ENCODE measurements around the gene TNNT3. TPM values are rescaled to one million over a fixed set of nuclear protein-coding genes. Genes with fewer than 3 reads are reported as not detected.

The TNNT3 gene
- total and polyA plus RNA-seq, 3 donors from 2014 or later = 8.1 to 16.1 (median 13.1) TPM

DNA sequence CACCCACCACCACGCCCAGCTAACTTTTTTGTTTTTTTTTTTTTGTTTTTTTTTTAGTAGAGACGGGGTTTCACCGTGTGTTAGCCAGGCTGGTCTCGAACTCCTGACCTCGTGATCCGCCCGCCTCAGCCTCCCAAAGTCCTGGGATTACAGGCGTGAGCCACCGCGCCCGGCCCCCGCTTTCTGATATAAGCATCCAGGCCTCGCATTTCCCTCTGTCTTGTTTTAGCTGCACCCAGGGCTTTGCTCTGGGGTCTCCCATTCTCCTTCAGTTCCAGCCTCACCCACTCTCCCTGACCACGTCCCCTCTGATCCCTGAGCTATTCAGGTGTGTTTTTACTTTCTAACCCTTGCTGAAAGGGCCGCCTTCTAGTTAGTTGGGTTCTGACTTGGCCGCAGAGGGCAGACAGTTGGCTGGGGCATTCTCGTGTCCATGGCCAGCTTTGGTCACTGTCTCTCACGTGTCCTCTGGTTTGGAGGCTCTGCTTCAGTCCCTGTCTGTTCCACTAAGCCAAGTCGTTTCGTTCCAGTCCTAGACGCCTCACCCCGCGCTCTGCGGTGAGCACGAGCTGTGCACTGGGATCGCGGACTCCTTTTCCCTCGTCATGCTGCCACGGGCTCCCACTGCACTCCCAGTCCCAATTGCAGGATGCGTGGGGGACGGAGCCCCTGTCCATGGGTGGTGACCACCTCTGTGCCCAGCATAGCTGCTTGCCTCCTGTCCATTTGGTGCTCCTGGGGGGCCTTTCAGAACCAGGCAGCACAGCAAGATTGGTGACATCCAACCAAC, 6.0 kb upstream of the TNNT3 start:
- Histone ChIP-seq H3K36me3 (ENCODE audit: low read depth, missing control alignments) (no peaks in the 10 kb centered on the region), H3K27me3 (no peaks in the 10 kb centered on the region), H3K4me3 (no peak overlapping the region), H3K9me3 (no peaks in the 10 kb centered on the region), H3K4me1 (peaks cover 9% of the 10 kb centered on the region), H3K27ac (no peak overlapping the region)
- intact Hi-C loops (cut with DNase I; ENCODE audit: low total_unique reads) = no loop called here
- TF ChIP-seq POLR2A (IDR thresholded peaks at IDR 0.05) = no peak
- TF ChIP-seq, protein P1, sequence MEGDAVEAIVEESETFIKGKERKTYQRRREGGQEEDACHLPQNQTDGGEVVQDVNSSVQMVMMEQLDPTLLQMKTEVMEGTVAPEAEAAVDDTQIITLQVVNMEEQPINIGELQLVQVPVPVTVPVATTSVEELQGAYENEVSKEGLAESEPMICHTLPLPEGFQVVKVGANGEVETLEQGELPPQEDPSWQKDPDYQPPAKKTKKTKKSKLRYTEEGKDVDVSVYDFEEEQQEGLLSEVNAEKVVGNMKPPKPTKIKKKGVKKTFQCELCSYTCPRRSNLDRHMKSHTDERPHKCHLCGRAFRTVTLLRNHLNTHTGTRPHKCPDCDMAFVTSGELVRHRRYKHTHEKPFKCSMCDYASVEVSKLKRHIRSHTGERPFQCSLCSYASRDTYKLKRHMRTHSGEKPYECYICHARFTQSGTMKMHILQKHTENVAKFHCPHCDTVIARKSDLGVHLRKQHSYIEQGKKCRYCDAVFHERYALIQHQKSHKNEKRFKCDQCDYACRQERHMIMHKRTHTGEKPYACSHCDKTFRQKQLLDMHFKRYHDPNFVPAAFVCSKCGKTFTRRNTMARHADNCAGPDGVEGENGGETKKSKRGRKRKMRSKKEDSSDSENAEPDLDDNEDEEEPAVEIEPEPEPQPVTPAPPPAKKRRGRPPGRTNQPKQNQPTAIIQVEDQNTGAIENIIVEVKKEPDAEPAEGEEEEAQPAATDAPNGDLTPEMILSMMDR (IDR thresholded peaks at IDR 0.05) = no peak
- WGBS, 2 donors = 88 to 95% methylated on average over 31 of the region's 31 CpGs
- DNase-seq = no peak

- 96 to 100% methylated on average over 2 of the region's 2 CpGs for WGBS, 2 donors
- Histone ChIP-seq H3K27ac (no peak overlapping the region), H3K36me3 (ENCODE audit: low read depth, missing control alignments) (no peaks in the 10 kb centered on the region), H3K27me3 (no peaks in the 10 kb centered on the region), H3K4me1 (peaks cover 9% of the 10 kb centered on the region), H3K4me3 (no peak overlapping the region), H3K9me3 (no peaks in the 10 kb centered on the region)
- TF ChIP-seq, protein P1 (IDR thresholded peaks at IDR 0.05) = no peak
- no peak for TF ChIP-seq POLR2A (IDR thresholded peaks at IDR 0.05)
- DNase-seq = no peak
- intact Hi-C loops (cut with DNase I; ENCODE audit: low total_unique reads) = loop anchor here (1.0 kb wide), 1 partner anchor 22 kb away; no protein-coding TSS in a partner anchor
Observed at GRCh38 chr11:1915795-1916131, 3.7 kb upstream of the TNNT3 start.

- no peaks in the 10 kb centered on the region for H3K36me3 ChIP-seq (ENCODE audit: low read depth, missing control alignments)
- H3K4me1 ChIP-seq = peaks cover 13% of the 10 kb centered on the region
- H3K4me3 ChIP-seq = no peak overlapping the region
- H3K27ac ChIP-seq = no peak overlapping the region
- H3K9me3 ChIP-seq = no peaks in the 10 kb centered on the region
- no peak for TF ChIP-seq POLR2A (IDR thresholded peaks at IDR 0.05)
- TF ChIP-seq, protein P1 (IDR thresholded peaks at IDR 0.05) = no peak
- 82 to 84% methylated on average over 6 to 14 of the region's 14 CpGs for WGBS, 2 donors
- DNase-seq = no peak
- H3K27me3 ChIP-seq = no peaks in the 10 kb centered on the region
- intact Hi-C loops (cut with DNase I; ENCODE audit: low total_unique reads) = loop anchor here (1.0 kb wide), 1 partner anchor 23 kb away; no protein-coding TSS in a partner anchor
Observed at GRCh38 chr11:1916132-1916985, 3.1 kb upstream of the TNNT3 start.

- intact Hi-C loops (cut with DNase I; ENCODE audit: low total_unique reads) = loop anchor here (1.0 kb wide), 1 partner anchor 24 kb away; no protein-coding TSS in a partner anchor
- Histone ChIP-seq H3K9me3 (no peaks in the 10 kb centered on the region), H3K27me3 (no peaks in the 10 kb centered on the region), H3K4me3 (no peak overlapping the region), H3K4me1 (peaks cover 17% of the 10 kb centered on the region), H3K36me3 (ENCODE audit: low read depth, missing control alignments) (no peaks in the 10 kb centered on the region), H3K27ac (no peak overlapping the region)
- DNase-seq = no peak
- TF ChIP-seq POLR2A (IDR thresholded peaks at IDR 0.05) = no peak
- TF ChIP-seq, protein P1 (IDR thresholded peaks at IDR 0.05) = no peak
- 72 to 78% methylated on average over 3 to 8 of the region's 8 CpGs for WGBS, 2 donors
Observed at GRCh38 chr11:1916986-1917522, 2.4 kb upstream of the TNNT3 start.

All from testis (tissue), 3 donors.